Stomach (tissue), 9 donors: ENCODE results near the gene AIF1. TPM values are rescaled to one million over a fixed set of nuclear protein-coding genes. Genes with fewer than 3 reads are reported as not detected.

ENCODE experiments used
- DNase-seq, 2 donors: peaks; one replicate each; pipeline versions ENCODE4 v3.0.0 to v3.0.0-alpha.2; 2013 to 2019
- H3K27ac ChIP-seq, 5 donors: fragments of 200-600 bp in 4 of 5; sonication (generic) in 4 of 5; one replicate each; pipeline ENCODE4 v1.5.1; 2013 to 2019; ENCODE audit warnings: mild to moderate bottlenecking in 1 of 5, moderate library complexity in 1 of 5
- H3K27me3 ChIP-seq, 3 donors: fragments of 200-600 bp; sonication (generic); one replicate each; pipeline ENCODE4 v1.5.1; 2017 to 2019; ENCODE audit warnings: mixed run types in 1 of 3
- H3K36me3 ChIP-seq, 4 donors: fragments of 200-600 bp; sonication (generic); 1 replicate in 3 of 4; 2 replicates in 1 of 4; pipeline ENCODE4 v1.5.1; 2016 to 2019
- H3K4me1 ChIP-seq, 4 donors: fragments of 200-600 bp; sonication (generic); one replicate each; pipeline ENCODE4 v1.5.1; 2016 to 2019
- H3K4me3 ChIP-seq, 4 donors: fragments of 200-600 bp; sonication (generic) in 3 of 4; one replicate each; pipeline ENCODE4 v1.5.1; 2016 to 2019; ENCODE audit warnings: mild to moderate bottlenecking in 1 of 4
- H3K9me3 ChIP-seq, 4 donors: fragments of 200-600 bp; sonication (generic); one replicate each; pipeline ENCODE4 v1.5.1; 2016 to 2019
- EP300 ChIP-seq: sonication (generic); formaldehyde crosslinking; IDR thresholded peaks from one replicate; pipeline ENCODE4 v1.6.1; 2017; ENCODE audit warnings: antibody characterized with exemption
- POLR2A ChIP-seq, 4 donors: fragments of 450-650 bp; IDR thresholded peaks; one replicate each; pipeline ENCODE4 v1.6.1; 2016; ENCODE audit warnings: antibody characterized with exemption in 4 of 4, control low read depth in 2 of 4, mild to moderate bottlenecking in 1 of 4, moderate library complexity in 1 of 4
- POLR2AphosphoS5 ChIP-seq, 3 donors: sonication (generic); formaldehyde crosslinking; IDR thresholded peaks; one replicate each; pipeline ENCODE4 v1.6.1; 2016; ENCODE audit warnings: antibody characterized with exemption in 3 of 3
- WGBS, 5 donors: extraction: QIAGEN DNeasy Blood & Tissue Kit in 3 of 5; methylation state at CpG; one replicate each; pipeline versions ENCODE4 v1.1.5 to v1.1.7; 2013 to 2018; 5-methylcytosine and 5-hydroxymethylcytosine counted together
- intact Hi-C: fragments of 100-400 bp; cut with DNase I; formaldehyde crosslinking; loops from one replicate; pipeline ENCODE4 v1.15.1; 2023; ENCODE audit warnings: low total_unique reads
- polyA plus RNA-seq, 3 donors: library from polyadenylated mRNA; stranded (reverse); fragments of 200-250 nt; gene quantifications; one replicate each; pipeline ENCODE4 v1.2.3, GENCODE V29; 2013
- total RNA-seq, 5 donors: library from RNA; depleted of rRNA; stranded (reverse); fragments of >200 nt; gene quantifications; one replicate each; pipeline versions ENCODE4 v1.1.0 to v1.2.3, GENCODE V29; 2014 to 2016
- TF ChIP-seq, protein P1 (sequence below), 7 experiments: fragments of 450-650 bp in 4 of 7; fragments of 200-600 bp in 3 of 7; sonication (generic) in 3 of 7; IDR thresholded peaks; one replicate each; pipeline ENCODE4 v1.5.1; 2016 to 2019; ENCODE audit warnings: antibody characterized with exemption in 7 of 7, control low read depth in 2 of 7, mild to moderate bottlenecking in 1 of 7
- donor health status: healthy with polysubstance abuse.
- donor health status: Bipolar disorder and iron deficiency.
- donor health status: healthy.

Gene AIF1
- total and polyA plus RNA-seq, 8 donors = 3.2 to 74.2 (median 28.2) TPM; not detected in 1

DNA sequence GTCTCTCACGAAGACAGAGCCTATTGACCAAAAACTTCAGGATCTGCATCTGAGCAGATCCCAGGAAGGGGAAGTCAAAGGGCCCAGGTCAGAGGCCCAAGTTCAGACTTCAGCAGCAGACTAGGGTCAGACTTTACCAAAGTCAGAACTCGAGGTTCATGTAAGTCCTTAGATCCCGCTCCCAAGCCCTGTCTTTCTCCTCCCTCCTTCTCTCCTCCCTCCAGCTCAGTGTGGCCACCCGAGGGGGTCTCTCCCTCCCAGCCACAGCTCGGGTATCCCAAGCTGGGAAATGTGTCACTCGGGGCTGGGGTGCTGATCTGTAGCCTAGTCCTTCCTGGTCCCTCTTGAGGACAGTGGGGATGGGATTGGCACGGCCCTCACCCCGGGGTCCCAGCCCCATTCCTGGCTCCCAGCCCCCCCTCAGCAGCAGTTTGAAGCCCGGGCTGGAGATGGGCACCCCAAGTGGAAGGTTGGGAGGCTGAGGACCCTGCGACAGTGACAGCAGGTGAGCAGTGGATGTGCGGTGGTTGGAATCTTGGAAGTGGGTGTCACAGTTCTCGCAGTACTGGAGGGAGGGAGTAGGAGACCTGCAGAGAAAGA lies 47.2 kb downstream of the AIF1 start:
- TF ChIP-seq POLR2A (IDR thresholded peaks at IDR 0.05) (no peak), POLR2AphosphoS5 (IDR thresholded peaks at IDR 0.05) (no peak), EP300 (no peak)
- TF ChIP-seq, protein P1, sequence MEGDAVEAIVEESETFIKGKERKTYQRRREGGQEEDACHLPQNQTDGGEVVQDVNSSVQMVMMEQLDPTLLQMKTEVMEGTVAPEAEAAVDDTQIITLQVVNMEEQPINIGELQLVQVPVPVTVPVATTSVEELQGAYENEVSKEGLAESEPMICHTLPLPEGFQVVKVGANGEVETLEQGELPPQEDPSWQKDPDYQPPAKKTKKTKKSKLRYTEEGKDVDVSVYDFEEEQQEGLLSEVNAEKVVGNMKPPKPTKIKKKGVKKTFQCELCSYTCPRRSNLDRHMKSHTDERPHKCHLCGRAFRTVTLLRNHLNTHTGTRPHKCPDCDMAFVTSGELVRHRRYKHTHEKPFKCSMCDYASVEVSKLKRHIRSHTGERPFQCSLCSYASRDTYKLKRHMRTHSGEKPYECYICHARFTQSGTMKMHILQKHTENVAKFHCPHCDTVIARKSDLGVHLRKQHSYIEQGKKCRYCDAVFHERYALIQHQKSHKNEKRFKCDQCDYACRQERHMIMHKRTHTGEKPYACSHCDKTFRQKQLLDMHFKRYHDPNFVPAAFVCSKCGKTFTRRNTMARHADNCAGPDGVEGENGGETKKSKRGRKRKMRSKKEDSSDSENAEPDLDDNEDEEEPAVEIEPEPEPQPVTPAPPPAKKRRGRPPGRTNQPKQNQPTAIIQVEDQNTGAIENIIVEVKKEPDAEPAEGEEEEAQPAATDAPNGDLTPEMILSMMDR (IDR thresholded peaks at IDR 0.05) = no peak
- intact Hi-C loops = no loop called here
- H3K4me3 ChIP-seq = no peak overlapping the region
- H3K27ac ChIP-seq = peak overlapping the region in 3 of 5 donors; percentile 26 to 91 (median 87)
- DNase-seq = no peak
- H3K27me3 ChIP-seq = no peaks in the 10 kb centered on the region
- H3K9me3 ChIP-seq = no peaks in the 10 kb centered on the region
- H3K36me3 ChIP-seq = peaks cover 18 to 38% (median 30%) of the 10 kb centered on the region in 4 donors
- 86 to 93% (median 91%) methylated on average over 12 of the region's 12 CpGs for WGBS, 5 donors
- H3K4me1 ChIP-seq = peaks cover 49 to 81% (median 77%) of the 10 kb centered on the region in 4 donors

DNA sequence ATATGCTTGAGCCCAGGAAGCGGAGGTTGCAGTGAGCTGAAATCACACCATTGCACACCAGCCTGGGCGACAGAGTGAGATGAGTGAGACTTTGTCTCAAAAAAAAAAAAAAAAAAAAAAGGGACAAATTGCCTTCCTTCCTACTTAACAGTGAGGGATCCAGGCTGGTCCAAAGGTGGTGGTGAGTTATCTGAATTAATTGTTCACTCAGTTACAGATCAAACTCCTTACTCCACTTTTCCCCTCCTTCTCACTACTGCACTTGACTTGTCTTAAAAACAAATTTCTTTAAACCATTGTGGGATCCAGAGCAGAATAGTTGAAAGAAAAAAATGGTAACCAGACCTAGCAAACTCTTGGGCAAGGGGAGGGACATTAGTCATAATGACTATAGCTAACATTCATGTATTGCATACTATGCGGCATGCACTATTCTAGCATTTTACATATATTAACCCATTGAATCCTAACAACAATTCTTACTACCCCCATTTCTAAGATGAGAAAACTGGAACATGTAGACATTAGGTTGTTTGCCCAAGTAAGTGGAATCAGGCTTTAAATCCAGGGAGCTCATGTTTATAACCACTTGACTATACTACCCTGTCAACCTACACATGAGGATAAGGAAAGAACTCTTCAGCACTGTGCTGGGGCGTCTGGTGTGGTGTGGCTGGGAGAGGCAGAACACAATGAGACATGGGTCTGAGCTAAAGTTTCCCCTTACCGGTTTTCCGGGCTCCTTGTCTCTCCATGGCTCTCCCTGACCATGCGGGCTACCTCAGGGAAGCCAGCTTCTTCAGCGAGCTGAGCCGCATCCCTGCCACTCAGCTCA lies 48.3 kb downstream of the AIF1 start:
- intact Hi-C loops = no loop called here
- Histone ChIP-seq H3K27me3 (no peaks in the 10 kb centered on the region), H3K4me3 (peak overlapping the region; percentile 72 to 98 (median 90)), H3K4me1 (peaks cover 47 to 79% (median 77%) of the 10 kb centered on the region in 4 donors), H3K36me3 (peaks cover 22 to 38% (median 35%) of the 10 kb centered on the region in 4 donors), H3K27ac (peak overlapping the region; percentile 11 to 98 (median 96)), H3K9me3 (no peaks in the 10 kb centered on the region)
- 46 to 63% (median 57%) methylated on average over 9 of the region's 9 CpGs for WGBS, 5 donors
- DNase-seq = no peak
- TF ChIP-seq EP300 (no peak), POLR2AphosphoS5 (IDR thresholded peaks at IDR 0.05) (no peak), POLR2A (IDR thresholded peaks at IDR 0.05) (no peak)
- TF ChIP-seq, protein P1 (IDR thresholded peaks at IDR 0.05) = no peak

DNA sequence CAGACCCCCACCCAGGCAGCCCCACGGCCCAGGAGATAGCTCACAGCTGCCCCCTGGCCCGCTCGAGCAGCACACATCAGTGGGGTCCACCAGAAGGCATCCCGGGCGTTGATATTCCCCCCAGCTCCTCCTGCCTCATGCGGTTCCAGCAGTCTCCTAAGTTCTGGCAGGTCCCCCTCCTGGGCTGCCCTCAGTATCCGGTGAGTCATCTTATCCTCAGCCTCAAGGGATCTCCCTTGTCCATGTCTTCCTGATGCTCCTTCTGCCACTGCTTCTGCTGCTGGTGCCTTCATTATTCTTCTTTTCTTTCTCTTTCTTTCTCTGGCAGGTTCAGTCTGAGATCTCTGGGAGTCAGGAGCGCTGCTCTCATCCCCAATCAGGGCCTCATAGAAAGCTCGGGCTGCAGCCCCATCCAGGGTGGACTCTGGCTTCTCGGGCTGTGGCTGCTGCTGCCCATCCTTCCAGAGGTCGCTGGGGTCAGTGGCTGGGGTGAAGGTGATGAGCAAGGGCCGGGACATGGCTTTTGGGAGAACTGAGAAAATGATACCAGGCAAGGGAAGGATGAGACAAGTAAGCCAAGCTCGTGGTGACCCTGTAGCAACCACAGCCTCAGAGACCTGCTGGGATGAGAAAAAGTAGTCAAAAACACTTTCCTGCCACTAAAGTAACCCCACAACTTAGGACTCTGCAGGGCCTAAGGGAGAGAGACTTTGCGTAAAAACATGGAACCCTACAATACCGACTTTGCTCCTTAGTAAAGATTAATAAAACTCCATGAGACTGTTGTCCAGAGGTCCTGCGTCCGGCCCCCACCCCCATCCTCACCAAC lies 49.1 kb downstream of the AIF1 start:
- Histone ChIP-seq H3K27ac (peak overlapping the region; percentile 94 to 98 (median 97)), H3K4me3 (peak overlapping the region; percentile 72 to 98 (median 90)), H3K36me3 (peaks cover 30 to 46% (median 43%) of the 10 kb centered on the region in 4 donors), H3K4me1 (peaks cover 39 to 78% (median 69%) of the 10 kb centered on the region in 4 donors), H3K9me3 (no peaks in the 10 kb centered on the region), H3K27me3 (no peaks in the 10 kb centered on the region)
- 17 to 23% (median 20%) methylated on average over 17 of the region's 17 CpGs for WGBS, 5 donors
- intact Hi-C loops = no loop called here
- TF ChIP-seq EP300 = no peak
- no peak for TF ChIP-seq POLR2AphosphoS5 (IDR thresholded peaks at IDR 0.05)
- TF ChIP-seq, protein P1 (IDR thresholded peaks at IDR 0.05) = no peak
- TF ChIP-seq POLR2A (IDR thresholded peaks at IDR 0.05) = no peak
- DNase-seq = peak in 1 of 2 donors; percentile 52
